GM18519 (cell line): Measurements from ENCODE around the gene SLITRK5.

ENCODE experiments used
- ATAC-seq: cut with Tn5 transposase; IDR thresholded peaks from one replicate; pipeline ENCODE4 v1.9.1; 2021; ENCODE audit warnings: mild to moderate bottlenecking, moderate library complexity; ENCODE audit not compliant: unreplicated experiment, low FRiP score

SLITRK5 gene

GRCh38 chr13:87698268-87698667 lies 27.1 kb downstream of the SLITRK5 start:
- ATAC-seq: no peak

DNA sequence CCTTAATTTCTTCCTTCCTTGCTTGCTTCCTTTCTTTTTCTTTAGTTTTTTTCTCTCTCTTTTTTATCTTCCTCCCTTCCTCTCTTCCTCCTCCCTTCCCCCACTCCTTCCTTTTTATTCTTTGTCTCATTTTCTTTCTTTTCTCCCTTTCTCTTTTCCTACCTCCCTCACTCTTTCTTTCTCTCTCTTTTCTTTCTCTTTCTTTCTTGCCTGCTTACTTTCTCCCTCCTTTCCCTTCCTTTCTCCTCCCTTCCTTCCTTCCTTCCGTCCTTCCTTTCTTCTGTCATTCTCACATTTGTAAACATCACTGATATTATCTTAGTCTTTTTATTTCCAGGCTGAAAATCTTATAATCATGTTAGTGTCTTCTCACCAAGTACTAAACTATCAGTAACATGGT lies 38.8 kb downstream of the SLITRK5 start:
- ATAC-seq: no peak

DNA sequence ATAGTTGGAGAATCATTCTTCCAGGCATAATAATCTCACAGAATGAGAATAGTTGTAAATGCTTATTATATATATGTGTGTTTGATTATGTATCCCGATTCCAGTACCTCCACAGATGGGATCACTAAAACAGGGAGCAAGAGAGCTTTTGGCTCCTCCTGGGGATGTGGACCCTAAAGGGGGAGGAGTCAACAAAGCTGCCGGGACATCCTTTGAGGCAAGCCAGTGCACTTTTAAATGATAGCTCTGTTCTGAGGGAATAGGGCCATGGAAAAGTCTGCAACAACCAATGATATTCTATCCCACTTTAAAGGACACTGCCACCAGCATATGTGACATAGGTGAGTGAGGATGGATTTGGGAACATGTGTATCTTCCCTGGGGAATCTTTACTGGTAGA lies 40.8 kb downstream of the SLITRK5 start:
- no peak for ATAC-seq
